Dermis microvascular lymphatic vessel endothelial cell (primary cell): ENCODE measurements around the gene SERPINB3. TPM values are rescaled to one million over a fixed set of nuclear protein-coding genes. Genes with fewer than 3 reads are reported as not detected.
"Not testable (repeated sequence)": the region's sequence is repeated elsewhere in the genome, so short reads cannot be mapped to it uniquely, and the experiment has no call there.

Experiments
- DNase-seq, 2 donors: peaks; one replicate each; pipeline versions ENCODE4 v3.0.0 to v3.0.0-alpha.2; 2010; ENCODE audit warnings: low read depth in 2 of 2
- total RNA-seq: library from RNA; depleted of rRNA; stranded (reverse); fragments of >200 nt; gene quantifications from 2 replicates; pipeline ENCODE4 v1.2.1, GENCODE V29; 2014

SERPINB3 gene
- not detected in 2 replicates for total RNA-seq

DNA sequence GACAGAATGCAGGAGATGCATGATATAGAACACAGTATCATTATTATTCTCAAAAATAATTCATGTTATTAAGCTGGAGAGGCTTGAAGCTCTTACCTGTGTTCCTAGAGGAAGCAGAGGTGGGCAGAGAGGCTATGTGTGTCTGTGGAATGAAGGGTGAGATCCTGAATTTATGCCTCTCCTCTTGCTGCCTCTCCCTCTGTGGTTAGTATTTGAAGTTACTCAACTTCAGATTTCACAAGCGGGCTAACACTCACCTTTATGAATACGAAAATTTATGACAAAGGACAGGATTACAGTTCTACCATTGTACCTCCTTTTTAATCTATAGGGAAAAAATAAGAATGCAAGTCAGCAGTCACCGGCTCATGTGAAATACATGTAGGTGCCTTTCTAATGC lies at the start of gene SERPINB3:
Gene SERPINB3, minus strand, starts transcription at position 144 of the 400 bp plus-strand sequence. CDS start 677 bp downstream, outside the sequence.
- DNase-seq: not testable (repeated sequence)

DNA sequence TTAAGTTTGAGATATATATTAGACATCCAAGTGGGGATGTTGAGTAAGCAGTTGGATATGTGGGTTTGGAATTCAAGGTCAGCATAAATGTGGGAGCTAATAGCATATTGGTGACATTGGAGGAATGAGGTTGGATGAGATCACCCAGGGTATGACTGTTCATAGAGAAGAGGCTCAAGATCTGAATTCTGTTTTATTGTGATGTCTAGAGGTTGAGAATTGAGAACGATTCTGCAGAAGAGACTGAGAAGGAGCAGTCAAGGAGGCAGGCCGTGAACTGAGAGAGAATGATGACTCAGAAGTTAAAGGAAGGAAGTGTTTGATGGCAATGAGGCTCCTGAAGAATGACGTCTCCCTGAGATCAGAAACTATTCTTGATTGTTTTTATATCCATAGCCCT lies 47.0 kb upstream of the SERPINB3 start:
- no peak for DNase-seq

DNA sequence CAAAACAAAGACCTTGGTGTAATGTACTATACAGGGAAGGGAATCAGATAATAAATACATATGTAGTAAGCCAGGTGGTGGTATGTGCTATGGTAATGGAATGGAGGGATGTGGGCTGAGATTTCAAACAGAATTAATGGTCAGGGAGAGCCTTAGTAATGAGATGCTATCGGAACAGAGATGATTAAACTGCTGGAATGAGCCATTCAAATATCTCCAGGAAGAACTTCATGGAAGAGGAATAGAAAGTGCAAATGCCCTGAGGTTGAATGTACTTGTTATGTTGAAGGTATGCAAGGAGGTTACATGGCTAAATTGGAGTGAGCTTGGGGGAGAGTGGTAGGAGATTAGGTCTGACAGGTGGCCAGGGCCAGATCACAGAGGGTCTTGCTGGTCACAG lies 46.1 kb upstream of the SERPINB3 start:
- DNase-seq: no peak

DNA sequence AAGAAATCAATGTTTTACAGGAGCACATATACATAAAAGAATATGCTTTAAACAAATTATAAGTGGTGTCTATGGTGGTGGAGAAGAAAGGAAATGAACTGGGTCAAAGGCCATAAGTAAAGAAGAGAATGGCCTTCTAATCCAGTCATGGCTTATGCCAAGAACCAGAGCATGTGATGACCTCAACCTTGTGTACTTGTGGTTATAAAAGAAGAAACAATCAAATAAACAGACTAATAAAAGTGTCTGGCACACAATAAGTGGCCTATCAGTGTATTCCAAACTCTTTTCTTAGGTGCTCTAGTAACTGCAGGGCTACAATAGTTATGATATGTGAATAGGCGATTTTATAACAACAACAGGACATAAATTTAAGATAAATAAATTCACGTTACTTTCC lies 43.7 kb upstream of the SERPINB3 start:
- no peak for DNase-seq

DNA sequence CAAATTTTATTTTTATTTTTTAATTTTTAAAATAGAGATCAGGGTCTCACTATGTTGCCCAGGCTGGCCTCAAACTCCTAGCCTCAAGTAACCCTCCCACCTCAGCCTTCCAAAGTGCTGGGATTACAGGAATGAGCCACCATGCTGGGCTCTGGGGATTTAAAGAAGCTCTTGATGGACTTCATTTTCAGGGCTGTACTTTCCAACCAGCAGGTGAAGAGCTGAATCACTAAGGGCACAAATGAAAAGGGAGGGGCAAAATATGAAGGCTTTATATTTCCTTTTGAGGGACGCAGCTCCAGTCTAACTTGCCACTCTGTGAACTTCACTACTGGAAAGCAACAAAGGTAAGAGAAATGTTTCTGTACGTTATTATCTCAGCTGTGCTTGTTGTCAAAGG lies 41.0 kb upstream of the SERPINB3 start, which contains the start of gene SERPINB11:
Gene SERPINB11, plus strand, starts transcription at position 301 of the 400 bp plus-strand sequence. CDS start 7,234 bp downstream, outside the sequence.
- DNase-seq: no peak

DNA sequence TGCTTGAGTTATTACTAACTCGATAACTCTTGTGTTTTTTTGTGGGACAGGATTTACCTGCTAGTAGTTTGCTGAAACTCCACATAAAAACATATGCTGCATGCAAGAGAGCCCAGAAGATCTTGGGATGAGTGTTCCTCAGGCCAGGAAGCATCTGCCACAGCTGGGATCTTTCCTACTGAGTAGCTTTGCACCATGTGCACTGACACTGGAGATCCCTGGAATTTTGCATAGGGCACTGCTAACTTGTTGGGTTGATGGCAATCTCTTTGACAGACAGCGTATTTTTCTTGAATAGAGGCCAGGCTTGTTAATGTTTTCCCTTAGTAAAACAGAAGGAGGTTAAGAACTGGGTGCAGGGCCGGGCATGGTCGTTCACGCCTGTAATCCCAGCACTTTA lies 40.3 kb upstream of the SERPINB3 start:
- no peak for DNase-seq

DNA sequence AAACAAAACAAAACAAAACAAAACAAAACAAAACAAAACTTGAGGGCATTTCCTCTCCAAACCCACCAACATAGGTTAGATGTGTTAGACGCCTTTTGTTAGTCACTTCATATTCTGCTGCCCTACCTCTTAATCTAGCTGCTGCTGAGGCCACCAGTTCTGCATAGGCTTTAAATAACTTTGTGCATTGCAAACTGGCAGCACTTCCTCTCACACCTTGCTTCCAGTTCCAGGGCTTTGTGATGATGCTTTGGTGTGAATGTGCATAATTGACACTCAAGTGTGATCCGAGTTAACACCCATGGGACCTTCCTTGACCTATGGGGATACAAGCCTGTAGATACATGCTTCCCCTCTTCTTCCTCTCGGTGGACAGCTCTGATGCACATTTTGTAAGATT lies 38.8 kb upstream of the SERPINB3 start:
- DNase-seq: no peak

DNA sequence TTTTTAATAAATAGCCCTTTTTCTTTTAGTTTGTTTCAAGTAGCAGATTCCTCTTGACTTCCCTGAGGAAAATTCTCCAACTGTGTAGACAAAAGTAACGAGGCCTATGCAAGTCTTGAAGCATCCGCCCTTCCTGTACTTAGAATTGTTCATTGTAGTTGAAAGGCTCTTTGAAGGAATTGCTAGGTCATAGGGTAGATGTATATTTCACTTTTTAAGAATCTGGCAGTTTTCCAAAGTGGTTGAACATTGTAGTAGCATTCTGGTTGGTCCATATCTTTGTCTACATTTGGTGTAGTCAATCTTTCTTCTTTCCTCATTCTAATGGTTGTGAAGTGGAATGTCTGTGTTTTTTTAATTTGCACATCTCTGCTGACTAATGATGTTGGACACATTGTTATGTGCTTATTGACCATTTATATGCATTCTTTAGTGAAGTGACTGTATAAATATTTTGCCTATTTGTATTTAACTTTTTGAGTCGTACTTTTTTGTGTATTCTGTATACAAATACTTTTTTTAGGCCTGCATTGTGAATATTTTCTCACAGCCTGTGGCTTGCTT lies 35.5 kb upstream of the SERPINB3 start:
- DNase-seq: no peak

DNA sequence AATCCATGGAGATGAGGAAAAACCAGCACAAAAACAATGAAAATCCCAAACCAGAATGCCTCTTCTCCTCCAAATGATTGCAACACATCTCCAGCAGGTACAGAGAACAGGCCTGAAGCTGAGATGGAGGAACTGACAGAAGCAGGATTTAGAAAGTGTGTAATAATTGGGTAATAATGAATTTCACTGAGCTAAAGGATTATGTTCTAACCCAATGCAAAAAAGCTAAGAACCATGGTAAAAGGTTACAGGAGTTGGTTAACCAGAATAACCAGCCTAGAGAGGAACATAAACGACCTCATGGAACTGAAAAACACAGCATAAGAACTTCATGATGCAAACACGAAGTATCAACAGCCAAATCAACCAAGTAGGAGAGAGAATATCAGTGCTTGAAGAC lies 27.4 kb upstream of the SERPINB3 start:
- DNase-seq: no peak

DNA sequence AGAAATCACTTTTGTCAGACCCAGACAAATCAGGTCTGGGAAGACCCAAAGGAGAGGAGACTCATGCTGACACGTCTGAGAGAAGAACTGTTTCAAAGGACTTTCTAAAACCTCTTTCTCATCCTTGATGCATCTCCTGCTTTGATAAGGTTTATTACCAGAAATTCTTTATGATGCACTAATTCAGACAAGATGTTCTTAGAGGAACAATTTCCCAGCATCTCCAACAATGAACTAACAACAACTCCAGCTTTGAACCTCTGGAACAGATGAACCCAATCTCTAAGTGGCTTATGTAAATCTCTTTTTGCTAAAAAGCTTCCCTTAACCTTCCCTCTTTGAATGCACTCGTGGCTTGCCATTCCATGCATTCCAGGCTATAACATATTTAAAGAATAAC lies 25.2 kb upstream of the SERPINB3 start:
- no peak for DNase-seq

DNA sequence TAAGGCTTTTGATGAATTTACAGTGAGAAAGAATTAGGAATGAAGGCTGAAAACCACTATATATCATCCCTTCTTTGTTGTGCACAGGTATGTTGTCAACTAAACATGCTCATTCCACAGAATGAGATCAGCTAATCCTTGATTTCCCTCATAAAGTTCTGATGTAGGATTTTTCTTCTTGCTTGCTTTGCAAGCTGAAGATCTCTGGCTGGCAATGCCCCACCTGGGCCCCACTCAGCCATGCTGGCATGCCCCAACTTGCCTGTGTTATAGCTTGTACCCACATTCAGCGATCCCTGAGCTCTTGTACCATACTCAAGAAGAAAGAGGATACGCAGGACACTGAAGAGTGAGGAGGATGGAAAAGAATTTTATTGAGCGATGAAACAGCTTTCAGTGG lies 23.0 kb upstream of the SERPINB3 start:
- no peak for DNase-seq

DNA sequence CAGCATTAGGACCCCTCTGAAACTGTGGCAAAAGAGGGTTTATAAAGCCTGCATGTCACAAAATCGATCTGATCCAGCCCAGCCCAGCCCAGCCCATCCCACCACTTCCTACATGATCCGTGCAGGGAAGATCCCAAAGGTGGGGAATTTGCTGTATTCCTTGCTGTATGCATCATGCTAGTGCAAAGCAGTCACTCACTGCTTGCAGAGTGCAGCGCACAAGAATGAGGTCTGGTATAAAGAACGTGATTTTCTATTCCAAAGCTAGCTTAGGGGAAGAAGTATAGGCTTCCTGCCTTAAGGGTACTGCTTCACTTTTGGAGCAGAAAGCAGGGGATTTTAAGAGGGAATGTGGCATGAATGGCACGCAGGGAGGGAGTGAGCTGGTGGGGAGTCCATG lies 22.2 kb upstream of the SERPINB3 start:
- no peak for DNase-seq

DNA sequence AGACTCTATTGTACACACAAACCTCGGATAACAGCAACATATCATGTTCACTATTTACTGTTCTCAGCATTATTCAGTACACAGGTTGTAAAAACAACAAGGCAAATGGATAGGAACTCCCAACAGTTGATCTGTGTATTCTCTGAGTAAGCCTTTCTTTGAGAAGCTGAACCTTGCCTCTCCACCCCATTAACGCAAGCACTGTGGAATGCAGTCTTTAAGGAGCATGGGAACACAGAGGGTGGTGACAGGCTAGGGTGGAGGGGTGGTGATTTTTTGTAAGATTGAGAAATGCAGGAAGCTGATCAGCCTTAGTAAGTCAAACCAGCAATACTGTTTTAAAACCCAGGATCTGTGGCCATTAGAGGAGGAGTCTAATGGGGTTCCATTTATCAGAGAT lies 21.5 kb upstream of the SERPINB3 start:
- DNase-seq: no peak

DNA sequence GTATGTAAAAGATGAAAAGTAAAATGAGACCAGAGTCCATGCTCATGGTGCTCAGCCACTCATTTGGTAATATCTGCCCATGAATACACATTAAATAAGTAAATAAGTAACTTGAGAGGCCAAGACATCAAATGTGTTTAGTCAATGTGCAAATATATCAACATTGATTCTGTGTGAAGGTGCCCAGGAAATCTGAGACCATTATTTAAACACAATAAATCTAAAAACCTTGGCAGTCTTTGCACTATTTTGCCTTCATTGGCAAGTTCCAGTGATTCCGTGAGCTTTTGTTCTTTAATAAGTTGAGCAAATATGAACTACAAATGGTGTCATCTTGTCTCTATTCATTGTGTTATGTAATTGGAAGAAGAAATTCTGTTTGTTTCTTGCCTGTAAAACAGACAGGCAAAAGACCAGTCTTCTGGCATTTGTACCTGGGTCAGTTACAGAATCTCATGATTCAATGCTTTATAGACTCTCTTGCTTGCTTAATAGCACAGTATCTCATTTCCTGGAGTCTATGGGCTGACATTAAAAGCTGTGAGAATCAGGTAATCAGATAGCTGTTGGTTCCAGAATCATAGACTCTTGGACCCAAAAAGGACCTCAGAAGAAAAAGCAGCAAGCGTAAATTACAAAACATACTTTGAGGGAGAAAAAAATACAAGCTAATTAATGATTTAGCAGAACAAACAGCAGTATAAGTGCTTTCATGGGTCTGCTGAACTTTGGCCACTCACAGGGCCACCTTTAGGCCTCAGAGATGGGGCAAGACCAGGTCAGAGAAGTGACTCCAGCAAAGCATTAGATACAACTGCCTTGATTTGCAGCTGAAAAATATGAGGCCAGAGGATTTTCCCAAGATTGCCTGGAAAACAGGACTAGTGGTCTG lies 20.0 kb upstream of the SERPINB3 start:
- DNase-seq: no peak

DNA sequence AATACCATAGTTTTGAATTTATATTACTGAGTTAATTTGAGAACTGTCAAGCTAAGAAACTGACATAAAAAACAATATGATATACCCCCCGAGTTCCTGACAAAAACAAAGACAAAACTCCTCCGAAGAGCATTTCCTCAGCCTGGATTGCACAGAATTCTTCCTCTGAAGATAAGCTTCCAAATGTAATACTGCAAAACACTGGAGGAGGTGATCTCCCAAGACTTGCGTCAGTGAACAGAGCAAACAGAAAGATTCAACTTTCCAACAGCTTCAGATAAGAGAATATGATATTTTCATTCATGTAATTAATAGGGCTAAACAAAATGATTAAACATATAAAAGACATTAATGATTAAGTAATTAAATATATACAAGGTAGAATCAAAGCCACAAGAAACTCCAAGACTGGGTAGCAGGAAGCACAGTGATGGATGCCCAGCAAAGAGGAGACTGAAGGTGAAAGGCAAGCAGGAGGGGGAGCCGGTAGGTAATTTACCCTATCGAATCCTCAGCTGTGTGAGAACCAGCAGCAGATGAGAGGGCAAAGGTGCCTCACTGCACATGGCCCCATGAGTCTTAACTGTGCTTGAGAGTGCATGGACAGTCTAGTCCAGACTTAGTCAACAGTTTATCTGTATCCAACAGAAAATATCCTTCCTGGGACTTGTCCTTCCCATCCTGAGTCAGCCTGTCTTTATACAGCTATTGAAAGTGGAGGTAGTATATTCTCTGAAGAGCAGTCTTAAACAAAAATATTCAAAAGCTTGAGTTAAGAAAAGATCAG lies 18.3 kb upstream of the SERPINB3 start:
- DNase-seq: no peak

DNA sequence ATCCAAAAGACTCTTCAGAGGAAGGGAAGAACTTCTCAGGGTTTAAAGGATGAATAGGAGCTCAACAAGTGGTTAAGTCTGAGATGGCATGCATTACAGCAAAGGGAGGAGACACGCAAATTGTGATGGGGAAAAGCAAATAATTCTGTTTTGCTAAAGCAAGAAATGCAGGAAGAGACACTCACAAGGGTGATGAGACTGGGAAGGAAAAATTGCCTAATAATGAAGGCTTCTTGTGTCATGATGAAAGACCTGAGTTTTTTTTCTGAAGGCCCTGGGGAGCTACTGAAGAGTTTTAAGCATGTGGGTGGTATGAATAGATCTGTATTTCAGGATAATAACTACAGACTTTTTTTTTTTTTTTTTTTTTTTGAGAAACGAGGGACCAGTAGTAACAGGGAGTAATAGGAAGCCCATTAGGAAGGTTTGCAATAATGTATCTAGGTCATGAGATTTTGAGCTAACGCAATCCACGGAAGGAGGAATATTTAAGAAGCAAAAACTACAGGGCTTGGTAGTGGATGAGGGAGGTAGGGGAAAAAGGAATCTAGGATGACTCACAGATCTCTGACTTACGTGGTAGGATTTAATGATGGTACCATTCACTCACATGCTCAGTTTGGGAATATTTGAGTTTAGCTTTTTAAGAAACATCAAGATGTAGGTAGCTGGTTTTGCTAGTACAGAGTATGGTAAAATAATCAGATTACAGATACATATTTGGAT lies 16.0 kb upstream of the SERPINB3 start:
- no peak for DNase-seq

DNA sequence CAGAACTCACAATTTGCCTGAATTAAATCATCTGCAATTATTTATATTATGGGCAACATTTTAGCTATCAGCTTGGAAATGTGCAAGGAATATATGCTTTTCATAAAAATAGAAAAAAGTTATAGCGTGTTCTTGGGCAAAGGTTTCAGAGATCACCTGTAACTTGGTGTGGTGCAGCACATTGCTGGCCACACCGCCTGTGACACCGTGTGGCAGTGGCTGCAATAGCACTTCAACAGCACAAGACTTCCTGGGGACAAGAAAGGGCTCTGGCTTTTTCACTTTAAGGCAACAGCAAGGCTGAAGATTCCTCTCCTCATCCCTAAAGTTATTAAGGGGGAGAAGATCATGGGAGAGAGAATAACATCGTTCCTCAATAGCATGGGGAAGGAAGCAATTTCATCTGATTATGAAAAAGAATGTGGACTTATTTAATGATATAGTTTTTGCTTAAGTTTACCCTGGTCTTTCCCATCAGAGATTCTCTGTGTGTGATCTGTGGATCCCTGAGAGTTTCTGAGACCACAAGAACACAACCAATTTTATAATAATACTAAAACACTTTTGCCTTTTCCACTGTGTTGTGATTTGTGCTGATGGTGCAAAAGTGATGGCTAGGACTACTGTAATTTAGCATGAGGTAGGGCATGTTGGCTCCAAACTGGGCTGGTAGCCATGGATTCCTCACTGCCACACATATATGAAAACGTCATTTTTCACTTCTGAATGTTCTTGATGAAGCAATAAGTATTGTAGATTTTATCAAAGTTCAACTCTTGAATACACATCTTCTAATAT lies 15.0 kb upstream of the SERPINB3 start:
- no peak for DNase-seq

DNA sequence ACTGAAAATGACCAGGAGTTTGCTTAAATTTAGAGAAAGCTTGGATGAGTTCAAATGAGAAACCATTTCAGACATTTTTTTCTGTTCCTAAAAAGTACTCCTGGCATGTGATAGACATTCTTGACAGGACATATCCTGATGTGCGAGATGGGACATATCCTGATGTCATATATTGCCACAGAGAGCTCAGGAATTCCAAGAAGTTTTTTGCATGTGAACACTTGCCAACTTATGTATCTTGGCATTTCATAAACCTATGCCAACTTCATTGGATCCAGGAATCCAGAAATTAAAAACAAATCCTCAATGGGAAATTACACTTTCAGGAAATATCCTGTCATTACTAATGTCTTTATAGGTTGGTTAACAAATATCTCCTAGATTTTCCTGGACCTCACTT lies 2.9 kb upstream of the SERPINB3 start:
- DNase-seq: no peak

DNA sequence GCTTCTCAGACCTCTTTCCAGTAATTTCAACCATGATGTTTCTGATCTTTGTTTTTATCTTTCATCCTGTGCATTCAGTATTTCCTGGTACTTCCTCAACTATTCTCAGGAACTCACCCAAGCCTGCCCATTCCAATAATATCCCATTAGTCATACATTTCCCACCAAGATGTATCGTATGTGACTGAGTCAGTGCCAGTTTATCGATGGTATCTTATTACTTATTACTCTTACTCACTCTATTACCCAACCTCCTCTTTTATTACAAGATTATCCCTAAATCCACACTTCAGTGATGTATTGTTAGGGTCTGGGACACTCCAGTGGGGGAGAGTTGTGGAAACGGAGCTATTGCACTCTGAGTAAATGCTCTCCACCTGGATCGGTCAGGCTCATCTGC lies 2.8 kb downstream of the SERPINB3 start:
- not testable (repeated sequence) for DNase-seq

DNA sequence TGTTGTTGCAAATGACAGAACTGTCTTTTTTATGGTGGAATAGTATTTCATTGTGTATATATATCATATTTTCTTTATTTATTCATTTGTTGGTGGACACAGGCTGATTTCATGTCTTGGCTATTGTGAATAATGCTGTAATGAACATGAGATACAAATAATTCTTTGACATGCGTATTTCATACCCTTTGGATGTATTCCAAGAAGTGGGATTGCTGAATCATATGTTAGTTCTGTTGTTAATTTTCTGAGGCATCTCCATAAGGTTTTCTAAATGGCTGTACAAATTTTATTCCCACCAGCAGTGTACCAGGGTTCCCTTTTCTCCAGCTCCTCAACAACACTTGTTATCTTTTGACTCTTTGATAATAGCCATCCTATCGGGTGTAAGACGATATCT lies 11.4 kb downstream of the SERPINB3 start:
- DNase-seq: not testable (repeated sequence)

DNA sequence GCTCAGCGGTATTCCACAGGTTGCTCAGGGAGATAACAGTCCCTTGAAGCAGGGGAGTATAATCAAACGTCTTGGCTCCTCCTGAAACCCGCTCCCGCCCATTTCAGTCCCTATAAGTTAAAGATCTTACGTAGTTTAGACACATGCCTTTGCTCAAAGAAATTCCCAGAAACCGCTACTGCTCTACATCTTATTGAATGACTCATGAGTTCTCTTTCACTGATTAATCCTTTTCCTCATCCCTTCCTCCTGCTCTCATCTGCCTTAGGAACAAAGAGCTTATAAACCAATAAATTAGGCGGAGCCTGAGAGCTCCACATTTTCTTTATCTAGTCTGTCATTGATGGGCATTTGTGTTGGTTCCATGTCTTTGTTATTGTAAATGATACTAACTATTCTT lies 13.5 kb downstream of the SERPINB3 start:
- DNase-seq: no peak
